Vagina (tissue), 2 donors: ENCODE results near the gene EPB42. TPM values are rescaled to one million over a fixed set of nuclear protein-coding genes. Genes with fewer than 3 reads are reported as not detected.
"Not testable (repeated sequence)": the region's sequence is repeated elsewhere in the genome, so short reads cannot be mapped to it uniquely, and the experiment has no call there.

Experiments
- DNase-seq, 2 donors: peaks; one replicate each; pipeline ENCODE4 v3.0.0-alpha.2; 2017; ENCODE audit errors: extremely low spot score in 2 of 2
- H3K27ac ChIP-seq: fragments of 200-600 bp; sonication (generic); one replicate; pipeline ENCODE4 v1.5.1; 2019
- H3K27me3 ChIP-seq: fragments of 200-600 bp; sonication (generic); one replicate; pipeline ENCODE4 v1.5.1; 2019
- H3K36me3 ChIP-seq, 2 donors: fragments of 200-600 bp; sonication (generic); one replicate each; pipeline ENCODE4 v1.5.1; 2017 to 2019
- H3K4me1 ChIP-seq: fragments of 200-600 bp; sonication (generic); one replicate; pipeline ENCODE4 v1.5.1; 2019
- H3K4me3 ChIP-seq, 2 donors: fragments of 200-600 bp; sonication (generic); 1 replicate in 1 of 2; 2 replicates in 1 of 2; pipeline ENCODE4 v1.5.1; 2016 to 2019
- H3K9me3 ChIP-seq: fragments of 200-600 bp; sonication (generic); one replicate; pipeline ENCODE4 v1.5.1; 2019
- POLR2A ChIP-seq, 2 donors: fragments of 450-650 bp; IDR thresholded peaks; one replicate each; pipeline ENCODE4 v1.6.1; 2017; ENCODE audit warnings: antibody characterized with exemption in 2 of 2, mild to moderate bottlenecking in 2 of 2, moderate library complexity in 2 of 2
- POLR2AphosphoS5 ChIP-seq, 2 donors: sonication (generic); formaldehyde crosslinking; IDR thresholded peaks; one replicate each; pipeline ENCODE4 v1.9.0; 2017; ENCODE audit warnings: antibody characterized with exemption in 2 of 2, mild to moderate bottlenecking in 2 of 2, low read depth in 1 of 2; ENCODE audit not compliant: insufficient read depth in 1 of 2
- intact Hi-C: fragments of 100-400 bp; cut with DNase I; formaldehyde crosslinking; loops from one replicate; pipeline ENCODE4 v1.15.1; 2023
- total RNA-seq: library from RNA; depleted of rRNA; stranded (reverse); fragments of >200 nt; gene quantifications from one replicate; pipeline ENCODE4 v1.2.3, GENCODE V29; 2016
- TF ChIP-seq, protein P1 (sequence below), 3 experiments: fragments of 450-650 bp in 2 of 3; fragments of 200-600 bp in 1 of 3; sonication (generic) in 1 of 3; IDR thresholded peaks; one replicate each; pipeline ENCODE4 v1.5.1; 2017 to 2019; ENCODE audit warnings: antibody characterized with exemption in 3 of 3, mild to moderate bottlenecking in 2 of 3, moderate library complexity in 2 of 3

Gene EPB42
- total RNA-seq, 1 donor from 2014 or later = not detected

DNA sequence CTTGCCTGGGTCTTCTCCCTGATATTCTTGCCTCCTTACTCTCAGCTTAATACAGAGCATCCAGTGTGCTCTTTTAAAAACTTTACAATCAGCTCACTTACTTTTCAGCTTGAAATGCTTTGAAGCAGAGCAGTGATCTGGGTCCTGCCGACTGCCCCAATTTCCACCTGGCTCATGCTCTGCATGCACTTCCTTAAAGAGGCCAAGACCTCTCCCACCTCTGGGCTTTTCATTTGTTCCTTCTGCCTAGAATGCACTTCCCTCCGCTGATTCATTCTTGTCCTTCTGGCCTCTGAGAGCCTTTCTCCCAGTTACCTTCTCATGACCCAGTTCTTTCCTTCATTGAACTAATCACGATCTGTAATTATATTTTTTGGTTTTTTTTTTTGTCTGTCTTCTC is 37.5 kb downstream of the EPB42 start:
- H3K4me3 ChIP-seq = no peak overlapping the region
- DNase-seq = no peak
- H3K27ac ChIP-seq = no peak overlapping the region
- intact Hi-C loops = no loop called here
- H3K4me1 ChIP-seq = peaks cover 17% of the 10 kb centered on the region
- no peaks in the 10 kb centered on the region for H3K27me3 ChIP-seq
- peaks cover 0 to 3% of the 10 kb centered on the region in 2 donors for H3K36me3 ChIP-seq
- H3K9me3 ChIP-seq = no peaks in the 10 kb centered on the region
- TF ChIP-seq, protein P1, sequence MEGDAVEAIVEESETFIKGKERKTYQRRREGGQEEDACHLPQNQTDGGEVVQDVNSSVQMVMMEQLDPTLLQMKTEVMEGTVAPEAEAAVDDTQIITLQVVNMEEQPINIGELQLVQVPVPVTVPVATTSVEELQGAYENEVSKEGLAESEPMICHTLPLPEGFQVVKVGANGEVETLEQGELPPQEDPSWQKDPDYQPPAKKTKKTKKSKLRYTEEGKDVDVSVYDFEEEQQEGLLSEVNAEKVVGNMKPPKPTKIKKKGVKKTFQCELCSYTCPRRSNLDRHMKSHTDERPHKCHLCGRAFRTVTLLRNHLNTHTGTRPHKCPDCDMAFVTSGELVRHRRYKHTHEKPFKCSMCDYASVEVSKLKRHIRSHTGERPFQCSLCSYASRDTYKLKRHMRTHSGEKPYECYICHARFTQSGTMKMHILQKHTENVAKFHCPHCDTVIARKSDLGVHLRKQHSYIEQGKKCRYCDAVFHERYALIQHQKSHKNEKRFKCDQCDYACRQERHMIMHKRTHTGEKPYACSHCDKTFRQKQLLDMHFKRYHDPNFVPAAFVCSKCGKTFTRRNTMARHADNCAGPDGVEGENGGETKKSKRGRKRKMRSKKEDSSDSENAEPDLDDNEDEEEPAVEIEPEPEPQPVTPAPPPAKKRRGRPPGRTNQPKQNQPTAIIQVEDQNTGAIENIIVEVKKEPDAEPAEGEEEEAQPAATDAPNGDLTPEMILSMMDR (IDR thresholded peaks at IDR 0.05) = no peak
- TF ChIP-seq POLR2A (IDR thresholded peaks at IDR 0.05) (no peak), POLR2AphosphoS5 (IDR thresholded peaks at IDR 0.05; ENCODE audit: insufficient read depth in 1 of 2, low read depth in 1 of 2) (no peak)

DNA sequence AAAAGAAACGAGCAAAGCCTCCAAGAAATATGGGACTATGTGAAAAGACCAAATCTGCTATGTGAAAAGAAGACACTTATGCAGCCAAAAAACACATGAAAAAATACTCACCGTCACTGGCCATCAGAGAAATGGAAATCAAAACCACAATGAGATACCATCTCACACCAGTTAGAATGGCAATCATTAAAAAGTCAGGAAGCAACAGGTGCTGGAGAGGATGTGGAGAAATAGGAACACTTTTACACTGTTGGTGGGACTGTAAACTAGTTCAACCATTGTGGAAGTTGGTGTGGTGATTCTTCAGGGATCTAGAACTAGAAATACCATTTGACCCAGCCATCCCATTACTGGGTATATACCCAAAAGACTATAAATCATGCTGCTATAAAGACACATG is 43.7 kb downstream of the EPB42 start:
- H3K4me3 ChIP-seq, H3K4me1 ChIP-seq, H3K27ac ChIP-seq, intact Hi-C loops, H3K36me3 ChIP-seq, H3K9me3 ChIP-seq, H3K27me3 ChIP-seq, DNase-seq: not testable (repeated sequence)

DNA sequence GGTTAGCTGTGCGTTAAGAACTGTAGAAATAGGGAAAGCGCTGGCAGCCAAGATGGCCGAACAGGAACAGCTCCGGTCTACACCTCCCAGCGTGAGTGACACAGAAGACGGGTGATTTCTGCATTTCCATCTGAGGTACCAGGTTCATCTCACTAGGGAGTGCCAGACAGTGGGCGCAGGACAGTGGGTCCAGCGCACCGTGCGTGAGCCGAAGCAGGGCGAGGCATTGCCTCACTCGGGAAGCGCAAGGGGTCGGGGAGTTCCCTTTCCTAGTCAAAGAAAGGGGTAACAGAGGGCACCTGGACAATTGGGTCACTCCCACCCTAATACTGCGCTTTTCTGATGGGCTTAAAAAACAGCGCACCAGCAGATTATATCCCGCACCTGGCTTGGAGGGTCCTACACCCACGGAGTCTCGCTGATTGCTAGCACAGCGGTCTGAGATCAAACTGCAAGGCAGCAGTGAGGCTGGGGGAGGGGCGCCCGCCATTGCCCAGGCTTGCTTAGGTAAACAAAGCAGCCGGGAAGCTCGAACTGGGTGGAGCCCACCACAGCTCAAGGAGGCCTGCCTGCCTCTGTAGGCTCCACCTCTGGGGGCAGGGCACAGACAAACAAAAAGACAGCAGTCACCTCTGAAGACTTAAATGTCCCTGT is 45.0 kb downstream of the EPB42 start:
- H3K36me3 ChIP-seq, DNase-seq, H3K27ac ChIP-seq, intact Hi-C loops, H3K4me3 ChIP-seq, H3K9me3 ChIP-seq, H3K4me1 ChIP-seq, H3K27me3 ChIP-seq: not testable (repeated sequence)

DNA sequence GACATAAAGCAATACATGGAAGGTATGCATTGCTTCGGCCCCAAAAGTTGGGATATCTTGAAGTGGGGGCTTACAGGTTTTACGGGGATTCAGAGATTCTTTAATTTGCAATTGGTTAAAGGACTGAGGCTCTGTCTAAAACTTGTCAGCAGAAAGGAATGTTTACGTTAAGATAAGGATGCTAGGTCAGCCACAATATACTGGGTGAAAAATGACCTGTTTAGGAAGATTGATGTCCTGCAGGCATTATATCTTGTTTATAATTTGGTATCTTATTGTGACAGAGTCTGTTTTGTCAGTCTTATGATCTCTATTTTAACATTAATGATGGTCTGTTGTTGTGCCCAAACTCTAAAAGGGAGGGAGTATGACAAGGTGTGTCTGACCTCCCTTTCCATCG is 50.9 kb downstream of the EPB42 start:
- intact Hi-C loops = no loop called here
- H3K9me3 ChIP-seq = no peaks in the 10 kb centered on the region
- H3K4me3 ChIP-seq = no peak overlapping the region
- peaks cover 0 to 20% of the 10 kb centered on the region in 2 donors for H3K36me3 ChIP-seq
- no peaks in the 10 kb centered on the region for H3K27me3 ChIP-seq
- TF ChIP-seq, protein P1 (IDR thresholded peaks at IDR 0.05) = no peak
- TF ChIP-seq POLR2AphosphoS5 (IDR thresholded peaks at IDR 0.05; ENCODE audit: insufficient read depth in 1 of 2, low read depth in 1 of 2) = no peak
- no peak overlapping the region for H3K27ac ChIP-seq
- DNase-seq = no peak
- H3K4me1 ChIP-seq = no peaks in the 10 kb centered on the region

DNA sequence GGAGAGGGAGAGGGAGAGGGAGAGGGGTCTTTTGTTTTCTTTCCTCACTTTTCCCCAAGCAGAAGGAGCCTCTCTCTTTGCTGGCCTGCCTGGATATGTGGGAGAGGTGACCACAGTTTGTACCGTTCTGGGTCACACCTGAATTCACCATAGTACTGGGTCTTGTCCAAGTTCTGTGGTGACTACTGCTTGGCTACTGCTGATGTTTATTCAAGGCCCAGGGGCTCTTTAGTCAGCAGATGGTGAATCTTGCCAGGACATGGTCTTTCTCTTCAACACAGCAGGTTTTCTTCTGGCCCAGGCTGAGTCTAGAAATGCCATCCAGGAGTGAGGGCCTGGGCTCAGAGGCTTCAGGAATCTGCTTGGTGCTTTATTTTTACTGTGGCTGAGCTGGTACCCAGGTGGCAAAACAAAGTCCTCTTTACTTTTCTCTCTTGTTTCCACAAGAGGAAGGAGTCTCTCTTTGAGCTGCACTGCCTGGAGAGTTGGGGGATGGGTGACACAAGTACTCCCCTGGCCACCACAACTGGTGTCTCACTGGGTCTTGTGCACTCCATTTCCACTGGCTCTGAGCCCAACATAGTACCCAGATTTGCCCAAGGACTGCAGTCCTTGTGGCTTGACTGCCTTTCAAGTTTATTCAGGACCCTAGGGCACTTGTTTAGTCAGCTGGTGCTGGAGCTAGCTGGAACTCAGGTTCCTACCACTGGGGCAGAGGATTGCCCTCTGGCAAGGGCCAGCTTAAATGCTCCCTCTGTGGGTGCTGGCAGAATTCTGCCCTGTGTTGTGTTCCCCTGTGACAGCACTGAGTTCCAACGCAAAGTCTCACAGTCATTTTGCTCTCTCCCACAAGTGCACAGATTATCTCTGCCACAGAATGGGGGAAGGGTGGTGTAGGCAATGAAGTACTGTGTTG is 52.4 kb downstream of the EPB42 start:
- no peak for TF ChIP-seq POLR2AphosphoS5 (IDR thresholded peaks at IDR 0.05; ENCODE audit: insufficient read depth in 1 of 2, low read depth in 1 of 2)
- TF ChIP-seq POLR2A (IDR thresholded peaks at IDR 0.05) = no peak
- TF ChIP-seq, protein P1 (IDR thresholded peaks at IDR 0.05) = no peak
- intact Hi-C loops = no loop called here
- Histone ChIP-seq H3K4me3 (no peak overlapping the region), H3K4me1 (no peaks in the 10 kb centered on the region), H3K27me3 (no peaks in the 10 kb centered on the region), H3K36me3 (peaks cover 0 to 20% of the 10 kb centered on the region in 2 donors), H3K9me3 (no peaks in the 10 kb centered on the region), H3K27ac (no peak overlapping the region)
- DNase-seq = no peak

DNA sequence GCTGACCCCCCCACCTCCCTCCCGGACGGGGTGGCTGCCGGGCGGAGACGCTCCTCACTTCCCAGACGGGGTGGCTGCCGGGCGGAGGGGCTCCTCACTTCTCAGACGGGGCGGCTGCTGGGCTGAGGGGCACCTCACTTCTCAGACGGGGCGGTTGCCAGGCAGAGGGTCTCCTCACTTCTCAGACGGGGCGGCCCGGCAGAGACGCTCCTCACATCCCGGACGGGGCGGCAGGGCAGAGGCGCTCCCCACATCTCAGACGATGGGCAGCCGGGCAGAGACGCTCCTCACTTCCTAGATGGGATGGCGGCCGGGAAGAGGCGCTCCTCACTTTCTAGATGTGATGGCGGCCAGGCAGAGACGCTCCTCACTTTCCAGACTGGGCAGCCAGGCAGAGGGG is 53.6 kb downstream of the EPB42 start:
- peaks cover 0 to 20% of the 10 kb centered on the region in 2 donors for H3K36me3 ChIP-seq
- DNase-seq, intact Hi-C loops, H3K9me3 ChIP-seq, H3K4me3 ChIP-seq, H3K27me3 ChIP-seq, H3K27ac ChIP-seq, H3K4me1 ChIP-seq: not testable (repeated sequence)
